K562 (cell line): ENCODE data around the gene R3HDM2.
A peak's percentile ranks its signal among the peaks of the same experiment; 100 is the strongest.

Experiments
- BDP1 ChIP-seq: IDR thresholded peaks from 3 replicates; pipeline ENCODE4 v1.6.1; 2011; ENCODE audit not compliant: insufficient read length, insufficient read depth
- CBX8 ChIP-seq: fragments of 200-600 bp; sonication (generic); IDR thresholded peaks from 2 replicates; pipeline ENCODE4 v1.6.1; 2012; ENCODE audit warnings: borderline replicate concordance, mixed run types, low read depth, mild to moderate bottlenecking, moderate library complexity, mixed read lengths, low read length, control low read depth, inconsistent platforms; ENCODE audit not compliant: poor library complexity, severe bottlenecking; ENCODE audit errors: extremely low read depth
- DEAF1 ChIP-seq: fragments of 450-650 bp; formaldehyde crosslinking; IDR thresholded peaks from 2 replicates; pipeline ENCODE4 v1.4.0; 2020; ENCODE audit warnings: mild to moderate bottlenecking, moderate library complexity
- DPF2 ChIP-seq: fragments of 450-650 bp; IDR thresholded peaks from 2 replicates; pipeline ENCODE4 v1.6.1; 2016
- EGR1 ChIP-seq: fragments of 450-650 bp; conservative IDR thresholded peaks from 2 replicates; pipeline ENCODE4 v1.6.1; 2017; ENCODE audit warnings: mild to moderate bottlenecking
- EZH2 ChIP-seq: IDR thresholded peaks from 2 replicates; pipeline ENCODE4 v1.6.1; 2012; ENCODE audit warnings: low read depth, mild to moderate bottlenecking, inconsistent platforms, low read length, borderline replicate concordance
- HNRNPUL1 ChIP-seq: fragments of 200-400 bp; formaldehyde crosslinking; IDR thresholded peaks from 2 replicates; pipeline ENCODE4 v1.6.1; 2017; ENCODE audit warnings: low read length
- KDM4B ChIP-seq, 2 experiments: fragments of 450-650 bp in 1 of 2; sonication (generic) in 1 of 2; IDR thresholded peaks; 2 replicates each; pipeline ENCODE4 v1.6.1; 2016 to 2017; ENCODE audit warnings: borderline replicate concordance in 2 of 2, antibody characterized with exemption in 1 of 2, low read depth in 1 of 2, mild to moderate bottlenecking in 1 of 2
- NFYB ChIP-seq: IDR thresholded peaks from 2 replicates; pipeline ENCODE4 v1.6.1; 2011; ENCODE audit warnings: mild to moderate bottlenecking, moderate library complexity; ENCODE audit not compliant: insufficient read length; ENCODE audit errors: extremely low read depth
- REST ChIP-seq, 2 experiments: fragments of 450-650 bp; formaldehyde crosslinking in 1 of 2; IDR thresholded peaks; 2 replicates each; pipeline versions ENCODE4 v1.4.0 to v1.6.1; 2014 to 2020; ENCODE audit warnings: mild to moderate bottlenecking in 2 of 2, borderline replicate concordance in 1 of 2, low read depth in 1 of 2
- TAF1 ChIP-seq: IDR thresholded peaks from 2 replicates; pipeline ENCODE4 v1.6.1; 2011; ENCODE audit warnings: mild to moderate bottlenecking, low read length, moderate library complexity; ENCODE audit not compliant: insufficient read depth, control insufficient read depth, severe bottlenecking; ENCODE audit errors: extremely low read depth
- TEAD4 ChIP-seq, 2 experiments: sonication (generic) in 1 of 2; formaldehyde crosslinking in 1 of 2; IDR thresholded peaks; 2 replicates each; pipeline versions ENCODE4 v1.6.1 to v1.8.0; 2012 to 2022; ENCODE audit warnings: borderline replicate concordance in 1 of 2, inconsistent platforms in 1 of 2, low read length in 1 of 2, mild to moderate bottlenecking in 1 of 2, missing genetic modification reagents in 1 of 2
- ZNF695 ChIP-seq: fragments of 450-650 bp; formaldehyde crosslinking; IDR thresholded peaks from 2 replicates; pipeline ENCODE4 v1.4.0; 2020; ENCODE audit warnings: mild to moderate bottlenecking, moderate library complexity
- TF ChIP-seq, protein P1 (sequence below), 3 experiments: IDR thresholded peaks in 2 of 3; conservative IDR thresholded peaks in 1 of 3; 2 replicates each; pipeline ENCODE4 v1.5.1; 2011 to 2012; ENCODE audit warnings: low read length in 3 of 3, mild to moderate bottlenecking in 3 of 3, control low read depth in 2 of 3, improper control_type of control experiment in 1 of 3, inconsistent platforms in 1 of 3, low read depth in 1 of 3, mixed read lengths in 1 of 3, moderate library complexity in 1 of 3; ENCODE audit not compliant: insufficient read depth in 2 of 3

DNA sequence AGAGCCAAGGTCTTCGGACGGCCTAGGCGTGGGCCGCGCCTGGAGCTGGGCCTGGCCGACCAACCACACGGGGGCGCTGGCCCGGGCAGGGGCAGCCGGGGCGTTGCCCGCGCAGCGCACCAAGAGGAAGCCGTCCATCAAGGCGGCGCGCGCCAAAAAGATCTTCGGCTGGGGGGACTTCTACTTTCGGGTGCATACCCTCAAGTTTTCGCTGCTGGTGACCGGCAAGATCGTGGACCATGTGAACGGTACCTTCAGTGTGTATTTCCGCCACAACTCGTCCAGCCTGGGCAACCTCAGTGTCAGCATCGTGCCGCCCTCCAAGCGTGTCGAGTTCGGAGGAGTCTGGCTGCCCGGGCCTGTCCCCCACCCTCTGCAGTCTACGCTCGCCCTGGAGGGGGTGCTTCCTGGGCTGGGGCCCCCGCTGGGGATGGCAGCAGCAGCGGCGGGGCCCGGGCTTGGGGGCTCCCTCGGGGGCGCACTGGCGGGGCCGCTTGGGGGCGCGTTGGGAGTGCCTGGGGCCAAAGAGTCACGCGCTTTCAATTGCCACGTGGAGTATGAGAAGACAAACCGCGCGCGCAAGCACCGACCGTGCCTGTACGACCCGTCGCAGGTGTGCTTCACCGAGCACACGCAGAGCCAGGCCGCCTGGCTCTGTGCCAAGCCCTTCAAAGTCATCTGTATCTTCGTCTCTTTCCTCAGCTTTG is 205.7 kb downstream of the R3HDM2 start:
- TF ChIP-seq EZH2: no peak
- TF ChIP-seq KDM4B (IDR thresholded peaks at IDR 0.05; ENCODE audit: borderline replicate concordance in 2 of 2, low read depth in 1 of 2): no peak
- TF ChIP-seq, protein P1, sequence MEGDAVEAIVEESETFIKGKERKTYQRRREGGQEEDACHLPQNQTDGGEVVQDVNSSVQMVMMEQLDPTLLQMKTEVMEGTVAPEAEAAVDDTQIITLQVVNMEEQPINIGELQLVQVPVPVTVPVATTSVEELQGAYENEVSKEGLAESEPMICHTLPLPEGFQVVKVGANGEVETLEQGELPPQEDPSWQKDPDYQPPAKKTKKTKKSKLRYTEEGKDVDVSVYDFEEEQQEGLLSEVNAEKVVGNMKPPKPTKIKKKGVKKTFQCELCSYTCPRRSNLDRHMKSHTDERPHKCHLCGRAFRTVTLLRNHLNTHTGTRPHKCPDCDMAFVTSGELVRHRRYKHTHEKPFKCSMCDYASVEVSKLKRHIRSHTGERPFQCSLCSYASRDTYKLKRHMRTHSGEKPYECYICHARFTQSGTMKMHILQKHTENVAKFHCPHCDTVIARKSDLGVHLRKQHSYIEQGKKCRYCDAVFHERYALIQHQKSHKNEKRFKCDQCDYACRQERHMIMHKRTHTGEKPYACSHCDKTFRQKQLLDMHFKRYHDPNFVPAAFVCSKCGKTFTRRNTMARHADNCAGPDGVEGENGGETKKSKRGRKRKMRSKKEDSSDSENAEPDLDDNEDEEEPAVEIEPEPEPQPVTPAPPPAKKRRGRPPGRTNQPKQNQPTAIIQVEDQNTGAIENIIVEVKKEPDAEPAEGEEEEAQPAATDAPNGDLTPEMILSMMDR (IDR thresholded peaks at IDR 0.05 in 2 of 3, conservative IDR thresholded peaks at IDR 0.05 in 1 of 3; ENCODE audit: insufficient read depth in 2 of 3, low read depth in 1 of 3, low read length in 3 of 3): peak; percentile 10 to 31 (median 20); a peak in 1 of 6 replicates
- no peak for TF ChIP-seq TEAD4 (IDR thresholded peaks at IDR 0.05; ENCODE audit: low read length)
- no peak for TF ChIP-seq TEAD4 (CRISPR knock-in tag; IDR thresholded peaks at IDR 0.05; ENCODE audit: borderline replicate concordance)
- TF ChIP-seq CBX8: no peak
- TF ChIP-seq BDP1: no peak
- no peak for TF ChIP-seq HNRNPUL1
- TF ChIP-seq NFYB: no peak
- no peak for TF ChIP-seq TAF1
- TF ChIP-seq ZNF695 (CRISPR knock-in tag): no peak
- TF ChIP-seq REST (IDR thresholded peaks at IDR 0.05; ENCODE audit: borderline replicate concordance): no peak
- no peak for TF ChIP-seq REST (CRISPR knock-in tag; IDR thresholded peaks at IDR 0.05; ENCODE audit: low read depth)
- TF ChIP-seq DEAF1 (CRISPR knock-in tag): no peak
- TF ChIP-seq DPF2: no peak
- no peak for TF ChIP-seq EGR1
